Stimulated activated CD4-positive, alpha-beta T cell treated with anti-CD3 and anti-CD28 coated beads, Interleukin-4, amount 100 ng/mL, for 24 hours (primary cell): Measurements from ENCODE around the gene SAMD7.

Experiments used
- DNase-seq: peaks from one replicate; pipeline ENCODE4 v3.0.0-alpha.2; 2020

SAMD7 gene

DNA sequence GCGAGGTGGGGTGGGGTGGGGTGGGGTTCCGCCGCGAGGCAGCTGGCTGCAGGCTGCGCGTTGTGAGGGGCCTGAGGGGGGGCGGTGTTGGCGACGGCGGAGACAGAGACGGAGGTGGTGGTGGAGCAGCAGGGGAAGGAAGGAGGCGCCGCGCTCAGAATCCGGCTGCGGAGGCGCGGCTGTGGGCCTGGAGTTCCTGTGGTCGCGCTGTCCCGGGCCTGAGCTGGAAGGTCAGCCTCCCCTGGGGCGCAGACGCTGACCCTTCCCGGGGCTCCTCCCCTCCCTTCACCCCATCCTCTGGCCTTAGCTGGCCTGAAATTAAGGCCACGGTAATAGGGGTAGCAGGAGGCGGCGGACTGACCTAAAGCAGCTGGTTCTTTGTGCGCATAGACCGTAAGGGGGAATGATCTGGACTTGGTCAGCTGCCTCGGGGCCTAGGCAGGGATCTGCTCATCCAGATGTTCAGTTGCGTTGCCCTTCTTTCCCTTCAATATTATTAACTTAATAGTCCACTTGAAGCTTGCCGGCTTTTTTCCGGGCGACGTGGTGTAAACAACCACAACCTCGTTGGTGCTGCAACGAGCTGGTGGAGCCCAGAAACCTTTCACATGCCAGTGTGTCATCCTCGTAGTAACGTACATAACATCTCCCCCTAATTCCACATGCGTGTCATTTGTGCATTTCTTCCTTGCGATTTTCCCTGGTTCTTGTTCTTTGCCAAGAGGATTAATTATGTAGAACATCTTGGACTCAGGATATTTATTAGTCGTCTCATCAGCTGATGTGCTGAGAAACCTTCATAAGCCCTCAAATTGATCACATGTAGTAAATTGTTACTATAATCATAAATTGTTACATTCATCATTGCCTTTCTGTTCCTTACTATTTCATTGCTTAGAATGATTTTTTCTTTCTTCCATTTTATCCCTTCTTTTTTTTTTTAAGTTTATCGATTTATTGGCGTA is 55.9 kb downstream of the SAMD7 start:
- peak; percentile 32 for DNase-seq

DNA sequence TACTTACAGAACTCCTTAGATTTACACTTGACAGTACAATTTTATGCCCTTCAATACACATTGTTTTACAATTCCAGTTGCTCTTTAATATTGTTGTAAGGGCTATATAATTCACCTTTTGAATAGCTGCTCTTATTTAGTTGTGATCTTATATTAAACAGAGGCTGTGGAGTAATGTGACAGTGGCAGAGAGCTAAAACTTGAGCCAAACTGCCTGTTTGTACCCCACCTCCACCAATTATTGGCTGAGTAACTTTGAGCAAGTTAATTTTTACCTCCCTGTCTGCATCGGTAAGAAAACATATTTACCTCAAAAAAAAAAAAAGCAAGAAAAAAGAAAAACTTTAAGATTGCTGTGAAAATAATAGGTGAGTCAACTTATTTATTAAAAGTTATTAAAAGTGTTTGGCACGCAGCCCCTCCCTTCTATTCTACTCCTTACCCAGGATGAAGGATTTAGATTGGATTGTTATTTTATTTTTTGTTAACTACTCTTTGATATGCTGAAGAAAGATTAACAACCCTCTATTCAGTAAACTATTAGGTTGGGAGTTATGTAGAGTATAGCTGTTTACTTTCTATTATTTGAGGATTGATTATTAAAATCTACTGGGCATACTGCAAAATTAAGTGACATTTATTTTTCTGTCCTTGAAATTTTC is 57.0 kb downstream of the SAMD7 start:
- DNase-seq, result no peak

DNA sequence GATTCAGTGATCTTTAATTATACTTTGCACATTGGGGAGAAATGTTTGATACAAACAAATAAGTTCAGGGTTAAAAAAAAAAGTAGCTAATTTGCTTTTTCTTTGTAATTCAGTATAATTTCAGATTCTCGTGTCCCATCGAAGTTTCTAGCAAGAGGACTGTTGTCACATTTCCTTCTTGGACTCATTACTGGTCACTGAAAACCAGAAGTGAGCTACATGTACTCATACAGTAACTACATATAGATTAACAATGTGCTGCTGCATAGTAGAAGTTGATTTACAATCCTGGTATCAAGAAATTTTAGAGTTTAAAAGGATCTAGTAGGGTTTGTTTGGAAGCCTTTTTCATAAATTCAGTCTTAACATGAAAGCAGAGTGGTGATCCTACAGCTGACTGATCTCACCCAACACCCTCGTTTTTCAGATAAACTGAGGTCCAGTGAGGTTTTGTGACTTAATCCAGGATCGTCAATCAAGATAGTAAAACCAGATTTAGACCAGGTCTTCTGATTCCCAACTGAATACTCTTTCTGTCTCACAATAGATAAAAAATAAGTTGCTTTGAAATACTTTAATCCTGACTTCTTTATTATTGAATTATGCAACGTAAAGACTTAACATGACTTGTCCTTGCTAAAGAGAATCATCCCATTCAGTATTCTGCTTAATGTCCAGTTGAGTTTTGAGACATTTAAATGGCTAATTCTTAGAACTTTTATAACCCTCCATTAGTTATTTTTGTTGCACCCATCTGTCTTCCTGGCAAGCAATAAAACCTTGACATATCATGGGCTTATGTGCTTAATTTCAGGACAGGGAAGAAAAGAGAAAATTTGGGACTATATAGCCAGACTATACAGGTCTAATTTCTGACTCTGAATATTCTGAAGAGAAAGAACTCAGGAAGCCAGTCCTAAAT is 58.1 kb downstream of the SAMD7 start:
- no peak for DNase-seq

DNA sequence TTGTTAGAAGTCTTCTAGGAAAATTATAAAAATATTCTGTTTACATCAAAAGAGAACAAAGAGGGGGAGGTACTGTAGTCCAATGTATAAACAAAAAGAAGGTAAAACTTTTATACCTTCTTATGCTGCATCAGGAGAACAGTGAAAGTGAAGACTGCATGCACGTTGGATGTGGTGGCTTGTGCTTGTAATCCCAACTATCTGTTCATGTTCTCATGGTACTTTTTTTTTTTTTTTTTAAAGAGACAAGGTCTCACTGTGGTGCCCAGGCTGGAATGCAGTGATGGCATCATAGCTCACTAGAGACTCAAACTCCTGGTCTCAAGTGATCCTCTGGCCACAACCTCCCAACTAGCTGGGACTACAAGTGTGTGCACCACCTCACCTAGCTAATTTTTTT is 59.5 kb downstream of the SAMD7 start:
- no peak for DNase-seq

DNA sequence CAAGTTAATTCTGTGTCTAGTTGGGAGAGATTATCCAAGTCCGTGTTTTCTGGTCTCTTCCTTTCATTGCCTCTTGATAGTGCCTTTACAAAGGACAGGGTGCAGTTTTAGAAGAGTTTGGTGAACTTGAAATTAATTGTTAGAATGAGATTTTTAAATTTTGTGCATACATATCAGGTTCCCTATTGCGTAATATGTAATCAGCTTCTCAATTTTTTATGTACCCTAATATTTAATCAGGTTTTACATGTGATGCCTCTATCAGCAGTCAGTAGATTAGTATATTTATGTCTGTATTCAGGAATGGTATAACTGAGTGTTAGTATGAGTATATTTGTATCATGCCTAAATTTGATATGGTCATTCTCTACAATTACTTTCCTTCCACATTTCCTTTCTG is 60.1 kb downstream of the SAMD7 start:
- no peak for DNase-seq

DNA sequence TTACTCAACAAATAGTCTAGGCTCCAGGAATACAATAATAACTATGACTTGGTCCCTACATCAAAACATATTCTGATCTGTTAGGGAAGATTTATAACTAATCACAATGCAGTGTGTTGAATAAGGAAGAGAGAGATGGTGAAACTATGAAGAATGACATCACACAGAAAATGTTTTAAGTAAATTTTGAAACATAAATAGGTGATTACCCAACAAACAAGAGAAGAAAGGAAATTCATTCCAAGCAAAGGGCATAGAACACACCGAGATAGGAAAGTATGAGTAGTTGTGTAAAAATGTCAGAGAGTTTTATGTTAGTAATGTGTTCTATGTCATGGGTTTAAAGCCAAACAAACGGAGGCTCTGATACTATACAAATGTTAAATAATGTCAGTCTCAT is 68.7 kb downstream of the SAMD7 start:
- no peak for DNase-seq

DNA sequence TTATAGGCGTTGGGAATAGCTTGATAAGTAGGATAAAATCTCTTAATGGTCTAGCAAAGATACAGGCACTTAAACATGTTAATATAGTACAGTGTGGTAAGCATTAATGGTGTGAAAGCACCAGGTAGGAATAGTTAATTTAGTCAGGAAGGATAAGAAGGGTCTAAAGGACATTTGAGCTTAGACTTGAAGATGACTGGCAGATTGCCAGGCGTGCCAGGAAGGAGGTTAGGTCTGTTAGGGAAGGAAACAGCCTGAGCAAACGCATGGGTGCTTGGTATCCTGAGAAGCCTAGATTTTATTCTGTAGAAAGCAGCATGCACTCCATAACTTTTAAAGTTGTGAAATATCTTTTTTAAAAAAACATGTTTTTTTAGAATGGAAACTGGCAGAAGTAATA is 72.9 kb downstream of the SAMD7 start:
- DNase-seq, result no peak
